ENCODE results near the gene HTR2C.
"Not testable (repeated sequence)": the region's sequence is repeated elsewhere in the genome, so short reads cannot be mapped to it uniquely, and the experiment has no call there.

HTR2C gene

DNA sequence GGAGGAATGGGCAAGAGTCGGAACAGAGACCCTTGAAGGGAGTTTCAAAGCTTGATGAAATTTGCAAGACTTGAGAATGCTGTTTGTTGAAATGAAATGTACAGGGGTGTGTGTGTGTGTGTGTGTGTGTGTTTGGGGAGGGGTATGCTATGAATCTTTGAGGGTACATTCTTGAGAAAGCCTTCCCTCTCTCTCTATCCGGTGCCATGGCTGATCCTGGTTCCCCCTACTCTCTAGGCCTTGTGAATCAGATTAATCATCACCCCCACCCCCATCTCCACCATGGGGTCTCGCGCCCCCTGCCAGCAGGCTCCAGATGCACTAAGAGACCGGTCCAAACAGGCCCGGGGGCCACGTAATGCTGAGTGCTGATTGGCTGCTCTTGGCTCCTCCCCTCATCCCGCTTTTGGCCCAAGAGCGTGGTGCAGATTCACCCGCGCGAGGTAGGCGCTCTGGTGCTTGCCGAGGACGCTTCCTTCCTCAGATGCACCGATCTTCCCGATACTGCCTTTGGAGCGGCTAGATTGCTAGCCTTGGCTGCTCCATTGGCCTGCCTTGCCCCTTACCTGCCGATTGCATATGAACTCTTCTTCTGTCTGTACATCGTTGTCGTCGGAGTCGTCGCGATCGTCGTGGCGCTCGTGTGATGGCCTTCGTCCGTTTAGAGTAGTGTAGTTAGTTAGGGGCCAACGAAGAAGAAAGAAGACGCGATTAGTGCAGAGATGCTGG is at the start of gene HTR2C:
TSS of gene HTR2C (plus strand) at position 441 of the 729 bp plus-strand sequence. CDS start 142,851 bp downstream, outside the sequence.
- DNase-seq: no peak

DNA sequence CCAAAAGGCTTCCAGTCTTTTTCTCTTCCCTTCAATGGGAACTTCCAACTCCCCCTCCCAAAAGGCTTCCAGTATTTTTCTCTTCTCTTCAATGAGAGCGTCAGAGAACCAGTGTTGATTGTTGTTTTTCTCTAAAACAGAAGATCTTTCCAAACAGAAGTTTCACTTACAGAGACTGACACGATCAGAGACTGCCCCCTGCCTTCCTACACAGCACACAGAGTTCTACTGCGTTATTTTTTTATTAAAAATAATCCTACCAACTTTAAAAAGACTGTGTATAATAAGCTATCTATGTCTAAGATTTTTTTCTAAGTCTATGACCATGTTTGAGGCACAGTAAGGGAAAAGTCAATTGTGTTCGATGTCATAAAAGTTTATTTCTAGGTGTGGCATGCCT is 3.5 kb upstream of the HTR2C start:
- DNase-seq: no peak

DNA sequence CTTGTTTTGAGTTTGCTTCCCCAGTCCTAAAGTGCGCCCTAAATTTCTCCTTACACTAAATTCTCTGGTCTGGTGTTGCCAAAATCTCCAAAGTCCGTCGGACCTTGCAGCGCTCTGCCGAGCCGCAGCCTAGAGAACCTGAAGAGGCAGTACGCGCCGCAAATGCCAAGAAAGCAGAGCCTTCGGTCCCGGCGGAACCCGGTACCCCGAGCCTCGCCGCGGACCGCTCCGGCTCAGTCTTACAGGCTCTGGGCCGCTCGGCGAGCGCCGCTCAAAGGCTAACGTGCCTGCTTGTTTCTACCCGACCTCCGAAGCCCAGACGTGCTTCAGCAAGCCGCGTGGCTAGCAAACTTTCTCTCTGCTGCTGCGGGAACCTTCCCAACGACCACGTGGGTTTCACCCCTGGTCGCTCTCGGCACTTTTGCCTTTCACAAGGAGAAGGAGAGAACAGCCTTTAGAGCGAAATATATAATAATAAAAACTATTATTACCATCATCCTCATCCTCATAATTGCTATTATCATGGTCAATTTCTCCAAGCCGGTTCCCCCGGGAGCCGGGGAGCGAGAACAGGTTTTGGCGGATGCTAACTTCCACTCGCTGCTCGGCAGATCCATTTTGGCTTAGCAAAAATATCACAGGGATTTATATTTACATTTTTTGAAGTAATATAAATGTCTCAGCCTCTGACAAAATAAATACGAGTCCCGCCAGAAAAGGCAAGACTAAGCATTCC is 2.2 kb upstream of the HTR2C start:
- no peak for DNase-seq

DNA sequence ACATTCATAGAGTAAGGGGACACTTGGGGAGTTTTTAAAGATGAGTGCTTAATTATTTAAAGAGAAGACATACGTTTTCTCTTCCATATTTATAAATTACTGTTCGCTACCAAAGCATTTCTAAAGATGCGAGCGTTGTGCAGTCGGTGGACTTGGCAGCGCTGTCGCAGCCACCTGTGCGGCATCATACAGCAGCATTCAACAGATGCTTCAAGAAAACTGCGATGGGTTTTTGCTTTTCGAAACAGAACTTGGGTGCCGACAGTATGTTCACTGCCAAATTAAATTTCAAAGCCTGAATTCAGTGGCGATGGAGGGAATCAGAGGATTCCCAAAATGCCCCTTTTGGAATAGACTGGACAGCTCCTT is 1.6 kb upstream of the HTR2C start:
- DNase-seq: no peak

DNA sequence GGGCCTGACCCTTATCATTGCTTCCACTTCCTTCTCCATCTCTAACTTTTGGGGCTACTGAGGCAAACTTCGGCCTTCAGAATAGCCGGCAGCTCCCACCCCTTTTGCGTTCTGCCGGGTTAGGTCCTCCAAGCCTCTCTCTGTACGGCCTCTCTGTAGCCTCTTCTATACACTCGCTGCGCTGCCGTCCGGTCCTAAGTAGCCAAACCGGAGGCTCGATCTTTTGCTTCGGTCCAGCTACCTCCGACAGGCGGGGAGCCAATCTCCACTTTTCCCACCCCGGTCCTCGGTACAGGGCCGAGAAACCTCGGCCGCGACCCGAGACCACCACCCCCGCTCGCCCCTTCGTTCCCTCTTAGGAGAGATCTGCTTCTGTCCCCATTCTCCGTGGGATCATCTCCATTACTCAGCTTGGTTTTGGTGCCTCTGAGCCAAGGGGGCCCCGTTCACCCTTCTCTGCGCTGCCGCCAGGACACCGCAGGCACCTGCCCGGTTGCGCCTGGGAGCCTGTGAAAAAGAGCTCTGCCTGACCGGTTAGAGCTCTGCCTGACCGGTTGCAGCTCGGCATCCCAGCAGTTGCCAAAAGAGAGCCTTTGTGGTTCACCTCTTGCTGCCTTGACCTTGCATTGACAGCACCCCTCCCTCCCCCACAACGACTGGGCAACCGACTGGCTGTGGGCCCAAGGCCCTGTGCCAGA is 1.0 kb upstream of the HTR2C start:
- no peak for DNase-seq

DNA sequence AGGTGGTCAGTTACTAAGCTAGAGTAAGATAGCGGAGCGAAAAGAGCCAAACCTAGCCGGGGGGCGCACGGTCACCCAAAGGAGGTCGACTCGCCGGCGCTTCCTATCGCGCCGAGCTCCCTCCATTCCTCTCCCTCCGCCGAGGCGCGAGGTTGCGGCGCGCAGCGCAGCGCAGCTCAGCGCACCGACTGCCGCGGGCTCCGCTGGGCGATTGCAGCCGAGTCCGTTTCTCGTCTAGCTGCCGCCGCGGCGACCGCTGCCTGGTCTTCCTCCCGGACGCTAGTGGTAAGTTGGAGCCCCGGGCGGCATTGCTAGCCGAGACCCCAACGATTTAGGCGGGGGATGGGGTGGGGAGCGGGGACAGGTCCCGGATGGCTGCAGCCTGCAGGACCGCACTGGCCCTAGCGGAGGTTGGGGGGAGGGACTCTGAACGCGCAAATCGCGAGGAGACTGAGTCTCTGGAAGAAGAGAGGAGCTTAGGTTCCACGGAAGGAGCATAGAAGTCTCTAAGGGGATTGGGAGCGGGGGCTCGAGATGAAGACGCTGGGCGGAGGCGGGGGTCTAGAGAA is 573 bp downstream of the HTR2C start:
- DNase-seq: no peak

DNA sequence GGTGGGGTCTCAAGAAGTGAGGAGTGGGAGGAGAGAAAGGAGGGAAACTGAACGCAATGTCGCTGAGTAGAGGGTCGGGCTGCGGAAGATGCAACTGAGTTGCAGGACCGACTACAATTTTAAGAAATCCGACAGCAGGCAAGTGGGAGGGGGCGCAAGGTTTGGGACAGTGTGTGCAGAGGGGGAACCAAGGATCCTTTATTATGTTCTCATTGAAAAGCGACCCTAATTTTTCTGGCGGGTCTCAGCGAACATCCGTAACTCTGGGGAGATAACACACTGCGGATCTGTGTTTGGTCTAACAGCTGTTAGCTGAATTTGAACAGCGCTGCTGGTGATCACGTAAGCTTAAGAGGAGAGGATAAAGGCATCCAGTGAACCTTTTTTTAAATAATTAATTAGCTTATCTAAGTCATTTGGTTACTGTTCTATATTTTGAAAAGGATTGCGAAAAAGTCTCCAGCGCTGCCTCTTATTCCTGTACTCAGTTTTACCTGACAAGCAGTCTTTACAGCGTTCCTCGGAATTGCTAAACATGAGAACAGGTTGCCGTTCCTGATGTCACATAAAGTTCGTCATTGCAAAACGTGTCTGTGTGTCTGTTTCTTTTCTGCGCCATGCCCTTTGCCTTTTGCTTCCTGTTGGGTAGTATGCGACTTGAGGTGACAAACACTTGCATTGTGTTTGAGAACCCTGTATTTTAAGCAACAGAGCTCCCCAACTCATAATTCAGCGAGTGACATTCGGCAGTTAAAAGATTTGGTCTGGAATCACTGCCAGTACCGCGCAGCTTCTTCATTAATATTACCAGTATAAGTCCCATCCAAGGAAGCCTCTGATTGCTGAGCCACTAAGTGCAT is 1.3 kb downstream of the HTR2C start:
- DNase-seq: no peak

DNA sequence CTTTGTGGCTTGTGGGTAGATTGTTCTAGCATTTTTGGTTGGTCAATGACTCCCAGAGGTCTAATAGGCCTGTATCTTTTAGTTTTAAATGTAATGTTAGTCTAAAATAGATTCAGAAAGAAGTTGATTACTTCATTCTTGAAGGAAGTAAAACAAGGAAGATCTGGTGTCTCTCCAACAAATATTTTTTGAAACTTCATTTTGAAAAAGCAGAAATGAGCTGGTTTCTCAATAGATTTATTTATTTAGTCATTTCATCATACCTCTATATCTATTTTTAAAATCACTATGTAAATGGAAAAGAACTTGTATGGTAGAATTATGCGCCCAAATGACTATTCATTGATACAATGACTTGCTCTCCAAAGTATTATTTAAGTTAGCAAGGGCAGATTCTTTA is 7.2 kb downstream of the HTR2C start:
- no peak for DNase-seq

DNA sequence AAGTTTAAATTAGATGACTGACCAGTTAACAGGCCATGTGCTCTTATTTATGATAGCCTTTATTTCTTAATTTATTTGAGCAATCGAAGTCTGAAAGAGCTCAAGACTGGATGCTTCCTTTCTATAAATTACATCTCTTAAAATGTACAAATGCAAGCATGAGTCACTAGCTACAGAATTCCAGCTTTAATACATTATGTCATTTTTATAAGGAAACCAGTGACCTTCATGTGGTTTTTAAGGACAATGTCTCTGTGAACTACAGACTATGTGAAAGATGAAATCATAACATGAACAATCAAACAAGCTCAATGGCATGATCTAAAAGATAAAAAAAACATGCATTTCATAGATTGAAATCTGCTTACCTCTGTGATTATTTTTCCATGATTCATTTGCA is 15.4 kb downstream of the HTR2C start:
- DNase-seq: no peak

DNA sequence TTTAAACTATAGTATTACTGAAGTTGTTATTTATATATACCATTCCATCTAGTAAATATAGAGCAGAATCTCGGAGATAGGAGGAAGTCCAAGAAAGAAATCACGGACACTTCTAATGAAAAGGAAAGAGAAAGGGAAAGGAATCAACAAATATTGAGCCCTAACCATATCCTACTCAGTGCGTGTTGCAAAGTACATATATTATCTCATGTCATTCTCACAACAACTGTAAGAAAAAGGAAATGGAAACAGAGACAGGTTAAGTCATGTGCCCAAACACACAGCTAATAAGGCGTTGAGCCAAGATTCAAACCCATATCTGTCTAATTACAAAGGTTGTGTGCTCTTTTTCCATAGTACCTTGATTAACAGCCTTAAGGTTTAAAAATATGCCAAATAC is 16.0 kb downstream of the HTR2C start:
- DNase-seq: no peak

DNA sequence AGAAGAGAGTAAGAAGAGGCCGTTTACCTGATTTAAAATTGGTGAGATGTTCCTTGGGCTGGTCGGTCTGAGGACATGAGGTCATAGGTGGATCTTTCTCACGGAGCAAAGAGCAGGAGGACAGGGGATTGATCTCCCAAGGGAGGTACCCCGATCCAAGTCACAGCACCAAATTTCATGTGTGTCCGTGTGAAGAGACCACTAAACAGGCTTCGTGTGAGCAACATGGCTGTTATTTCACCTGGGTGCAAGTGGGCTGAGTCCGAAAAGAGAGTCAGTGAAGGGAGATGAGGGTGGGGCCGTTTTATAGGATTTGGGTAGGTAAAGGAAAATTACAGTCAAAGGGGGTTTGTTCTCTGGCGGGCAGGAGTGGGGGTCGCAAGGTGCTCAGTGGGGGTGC is 22.7 kb downstream of the HTR2C start:
- DNase-seq: not testable (repeated sequence)

DNA sequence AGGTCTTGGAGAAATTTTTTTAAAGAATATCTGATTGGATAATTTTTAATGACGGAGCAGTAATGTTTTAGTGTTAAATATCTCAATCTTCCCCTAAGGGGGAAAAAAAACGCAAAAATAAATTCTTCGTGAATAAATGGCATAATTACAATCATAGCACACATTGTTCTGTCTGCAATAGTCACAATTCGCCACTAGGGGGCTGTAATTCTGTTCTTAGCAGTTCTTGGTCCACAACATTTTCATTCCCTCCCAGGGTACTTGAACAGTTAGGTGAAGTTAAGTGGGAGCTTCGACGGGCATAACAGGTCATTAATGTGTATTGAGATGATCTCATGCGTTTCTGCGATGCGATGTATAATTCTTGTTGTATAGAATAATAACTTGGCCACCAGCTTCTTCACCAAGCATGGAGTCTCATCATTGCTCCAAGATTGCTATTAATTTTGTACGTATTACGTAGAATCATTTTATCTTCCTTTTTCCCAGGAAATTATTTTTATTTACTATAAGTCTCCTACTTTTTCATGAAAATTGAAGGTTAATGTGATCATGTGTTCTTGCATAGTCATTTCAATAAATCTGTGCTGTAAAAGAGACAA is 27.2 kb downstream of the HTR2C start:
- DNase-seq: no peak

DNA sequence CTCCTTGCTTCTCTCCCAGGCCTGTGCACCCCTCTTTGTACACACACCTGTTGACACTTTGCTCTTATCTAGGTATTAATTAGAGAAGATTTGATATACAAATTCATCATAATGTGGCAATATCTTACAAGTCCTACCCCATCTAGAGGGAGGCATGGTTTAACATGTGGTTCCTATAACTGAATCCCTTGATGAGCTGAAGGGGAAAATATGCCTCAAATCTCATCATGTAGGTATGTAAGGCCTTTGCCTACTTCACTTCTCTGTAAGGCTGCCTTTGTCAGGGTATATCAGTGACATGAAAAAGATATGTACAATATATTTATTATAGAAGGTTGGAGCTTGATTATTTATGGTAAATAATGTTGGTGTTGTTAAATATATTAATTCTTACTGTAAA is 31.9 kb downstream of the HTR2C start:
- no peak for DNase-seq

DNA sequence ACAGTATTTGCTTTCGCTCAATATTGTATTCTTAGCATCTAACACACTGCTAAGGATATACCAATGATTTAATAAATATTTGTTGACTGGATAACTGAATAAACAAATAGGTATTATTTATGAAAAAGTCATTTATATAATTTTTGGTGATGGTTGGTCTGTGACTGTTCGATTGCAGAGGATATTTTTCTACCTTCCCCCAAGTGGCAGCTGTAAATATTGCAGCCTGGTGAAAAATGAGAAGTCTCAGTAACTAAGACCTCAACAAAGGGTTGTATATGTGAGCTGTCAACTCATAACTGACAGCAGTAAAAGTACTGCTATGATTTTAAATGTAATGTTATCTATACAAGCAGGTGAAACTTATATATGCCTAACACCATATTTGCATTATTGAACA is 36.0 kb downstream of the HTR2C start:
- no peak for DNase-seq

DNA sequence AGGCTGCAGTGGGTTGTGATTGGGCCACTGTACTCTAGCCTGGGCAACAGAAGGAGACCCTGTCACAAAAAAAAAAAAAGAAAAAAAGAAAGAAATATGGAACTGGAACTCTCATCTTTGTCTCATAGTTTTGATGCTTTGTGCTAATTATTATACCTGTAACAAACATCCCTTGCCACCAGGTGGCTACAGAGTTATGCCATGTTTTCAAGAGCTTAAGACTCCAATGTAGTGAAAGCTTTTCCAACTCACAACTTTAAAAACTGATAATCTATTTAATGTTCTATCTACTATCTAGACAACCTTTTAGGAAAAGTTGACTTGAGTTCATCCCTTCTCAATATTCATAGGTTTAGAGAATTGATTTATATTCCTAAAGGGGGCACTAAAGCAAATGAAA is 42.4 kb downstream of the HTR2C start:
- no peak for DNase-seq

DNA sequence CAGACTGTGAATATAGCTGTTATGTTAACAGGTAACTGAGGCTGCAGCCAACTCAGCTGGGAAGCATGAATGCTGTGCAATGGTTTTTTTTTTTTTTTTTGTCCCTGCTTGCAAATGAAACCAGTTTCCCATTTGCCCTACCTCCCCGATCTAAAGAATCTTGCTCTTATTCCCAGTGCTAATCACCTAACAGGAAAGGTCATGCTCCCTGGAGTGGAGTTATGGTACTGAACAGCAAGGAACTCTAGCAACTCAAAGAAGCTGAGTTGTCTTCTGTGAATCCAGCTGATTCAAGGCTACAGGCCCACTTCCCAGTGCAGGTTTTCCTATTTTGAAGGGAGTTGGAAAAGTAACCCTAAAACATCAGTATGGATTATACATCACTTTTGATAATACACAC is 52.1 kb downstream of the HTR2C start:
- DNase-seq: no peak

DNA sequence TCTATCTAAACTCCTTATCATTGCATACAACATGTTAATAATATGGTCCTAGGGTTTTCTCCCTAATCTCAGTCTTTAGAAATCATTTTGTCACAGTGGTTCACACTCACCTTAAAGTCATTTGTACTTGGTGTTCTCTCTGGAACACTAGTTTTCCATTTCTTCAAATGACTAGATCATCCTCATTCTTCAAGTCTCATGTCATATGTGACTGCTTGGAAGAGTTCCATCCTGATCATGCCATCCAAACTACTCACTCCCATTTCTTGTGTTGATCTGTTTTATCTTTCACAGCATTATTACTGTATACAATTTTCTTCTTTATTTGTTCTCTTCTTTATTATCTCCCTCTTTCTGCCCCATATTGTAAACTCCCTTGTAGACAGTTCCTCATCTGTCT is 66.5 kb downstream of the HTR2C start:
- DNase-seq: no peak

DNA sequence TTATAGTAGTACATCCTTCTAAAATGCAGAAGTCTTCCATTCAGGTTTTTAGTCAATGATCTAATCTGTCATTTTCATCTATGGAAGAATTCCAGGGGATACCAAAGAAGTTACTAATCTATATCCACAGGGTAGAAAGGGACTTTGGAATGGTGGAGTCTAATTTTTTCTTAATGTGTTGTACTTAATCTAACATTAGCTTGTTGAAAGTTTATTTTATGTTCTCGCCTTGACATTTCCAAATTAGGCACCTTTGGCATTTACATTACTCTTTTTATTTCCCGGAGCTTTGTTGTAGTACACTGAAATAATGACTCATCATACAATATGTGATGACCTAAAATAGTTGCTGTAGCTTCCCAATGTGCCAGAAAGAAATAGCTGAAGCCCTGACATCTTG is 91.5 kb downstream of the HTR2C start:
- DNase-seq: no peak

DNA sequence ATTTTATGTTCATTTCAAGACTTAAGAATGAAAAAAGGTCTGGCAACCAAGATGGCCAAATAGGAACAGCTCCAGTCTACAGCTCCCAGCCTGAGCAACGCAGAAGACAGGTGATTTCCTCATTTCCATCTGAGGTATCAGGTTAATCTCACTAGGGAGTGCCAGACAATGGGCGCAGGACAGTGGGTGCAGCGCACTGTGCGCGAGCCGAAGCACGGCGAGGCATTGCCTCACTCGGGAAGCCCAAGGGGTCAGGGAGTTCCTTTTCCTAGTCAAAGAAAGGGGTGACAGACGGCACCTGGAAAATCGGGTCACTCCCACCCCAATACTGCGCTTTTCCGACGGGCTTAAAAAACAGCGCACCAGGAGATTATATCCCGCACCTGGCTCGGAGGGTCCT is 116.6 kb downstream of the HTR2C start:
- not testable (repeated sequence) for DNase-seq

DNA sequence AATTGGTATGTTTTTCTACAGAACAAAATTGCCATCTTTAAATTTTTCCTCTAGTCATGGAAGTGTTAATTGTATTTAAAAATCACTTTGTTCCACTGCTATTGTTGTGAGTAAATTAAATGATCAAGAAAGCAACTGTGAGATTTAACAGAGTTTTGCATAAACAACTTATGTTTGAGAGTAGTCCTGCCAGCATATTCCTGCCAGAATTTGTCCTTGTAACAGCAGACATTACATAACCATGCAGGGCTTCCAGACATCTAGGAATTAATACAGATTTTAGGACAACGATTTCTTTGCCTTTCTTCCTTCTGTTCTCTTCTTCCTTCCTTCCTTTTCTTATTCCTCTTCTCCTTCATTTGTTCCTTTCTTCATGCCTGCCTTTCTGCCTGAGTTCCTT is 125.5 kb downstream of the HTR2C start:
- no peak for DNase-seq

DNA sequence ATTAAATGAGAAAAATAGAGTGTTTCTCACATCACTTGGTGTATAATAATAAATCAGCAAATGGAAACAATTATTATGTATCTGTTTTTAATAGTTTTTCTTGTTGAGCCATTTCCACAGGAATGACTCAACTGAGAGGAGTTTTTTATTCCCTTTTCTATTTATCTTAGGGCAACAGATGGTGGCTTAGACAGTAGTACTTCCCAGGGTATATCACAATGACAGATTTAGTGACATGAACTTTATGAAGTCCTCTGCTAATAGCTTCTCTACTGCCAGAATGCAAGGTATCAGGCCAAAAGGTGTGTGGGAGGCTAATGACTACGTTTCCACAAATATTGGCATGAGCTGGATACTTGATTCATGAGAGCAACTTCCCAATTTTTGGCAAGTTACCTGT is 126.7 kb downstream of the HTR2C start:
- DNase-seq: no peak

DNA sequence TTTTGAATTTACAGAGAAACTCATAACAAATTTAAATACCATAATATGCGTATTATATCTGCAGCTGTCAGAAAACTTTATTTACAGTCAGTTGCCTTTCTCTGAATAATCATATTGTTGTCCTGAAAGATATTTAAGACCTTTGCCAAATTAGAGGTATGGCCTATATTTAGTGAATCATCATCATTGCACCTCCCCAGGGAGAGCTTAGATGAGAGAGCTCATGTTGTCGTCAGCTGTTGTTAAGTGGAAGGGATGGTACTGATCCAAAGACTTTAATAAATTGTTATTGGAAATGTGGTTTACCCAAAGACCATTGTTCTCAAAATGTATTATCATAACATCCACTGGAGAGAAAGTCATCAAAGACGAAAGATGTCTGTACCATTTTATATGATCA is 128.6 kb downstream of the HTR2C start:
- DNase-seq: no peak

Measured in T1000 (cell line).